ENCODE data around the gene LRRC8D.

The LRRC8D gene

DNA sequence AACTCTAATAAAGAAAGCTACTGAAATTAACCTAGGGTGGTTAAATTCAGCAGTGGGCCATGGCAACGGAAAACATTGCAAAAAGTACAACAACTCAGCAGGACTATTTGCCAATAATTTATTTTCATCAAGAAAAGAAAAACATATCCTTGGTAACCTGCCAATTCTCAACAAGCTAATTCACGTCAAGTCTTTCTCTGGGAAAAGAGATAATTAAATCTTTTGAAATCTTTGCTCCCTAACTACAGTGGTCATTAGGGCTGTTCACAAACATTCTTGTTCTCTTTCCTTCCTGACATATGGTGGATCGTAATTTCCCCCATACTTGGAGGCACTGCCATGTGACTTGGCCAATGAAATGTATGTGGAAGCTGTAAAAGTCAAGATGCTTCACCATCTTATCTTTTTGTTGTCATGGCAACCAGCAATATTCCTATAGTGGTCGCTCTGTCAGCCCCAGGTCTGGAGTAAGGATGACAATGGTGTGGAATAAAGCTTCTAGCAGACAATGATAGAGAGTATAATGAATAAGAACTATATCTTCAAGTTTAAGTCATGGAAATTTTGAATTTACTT lies 144.4 kb downstream of the LRRC8D start:
- H3K27ac ChIP-seq = no peak overlapping the region
- TF ChIP-seq, protein P1, sequence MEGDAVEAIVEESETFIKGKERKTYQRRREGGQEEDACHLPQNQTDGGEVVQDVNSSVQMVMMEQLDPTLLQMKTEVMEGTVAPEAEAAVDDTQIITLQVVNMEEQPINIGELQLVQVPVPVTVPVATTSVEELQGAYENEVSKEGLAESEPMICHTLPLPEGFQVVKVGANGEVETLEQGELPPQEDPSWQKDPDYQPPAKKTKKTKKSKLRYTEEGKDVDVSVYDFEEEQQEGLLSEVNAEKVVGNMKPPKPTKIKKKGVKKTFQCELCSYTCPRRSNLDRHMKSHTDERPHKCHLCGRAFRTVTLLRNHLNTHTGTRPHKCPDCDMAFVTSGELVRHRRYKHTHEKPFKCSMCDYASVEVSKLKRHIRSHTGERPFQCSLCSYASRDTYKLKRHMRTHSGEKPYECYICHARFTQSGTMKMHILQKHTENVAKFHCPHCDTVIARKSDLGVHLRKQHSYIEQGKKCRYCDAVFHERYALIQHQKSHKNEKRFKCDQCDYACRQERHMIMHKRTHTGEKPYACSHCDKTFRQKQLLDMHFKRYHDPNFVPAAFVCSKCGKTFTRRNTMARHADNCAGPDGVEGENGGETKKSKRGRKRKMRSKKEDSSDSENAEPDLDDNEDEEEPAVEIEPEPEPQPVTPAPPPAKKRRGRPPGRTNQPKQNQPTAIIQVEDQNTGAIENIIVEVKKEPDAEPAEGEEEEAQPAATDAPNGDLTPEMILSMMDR (conservative IDR thresholded peaks at IDR 0.05) = no peak

DNA sequence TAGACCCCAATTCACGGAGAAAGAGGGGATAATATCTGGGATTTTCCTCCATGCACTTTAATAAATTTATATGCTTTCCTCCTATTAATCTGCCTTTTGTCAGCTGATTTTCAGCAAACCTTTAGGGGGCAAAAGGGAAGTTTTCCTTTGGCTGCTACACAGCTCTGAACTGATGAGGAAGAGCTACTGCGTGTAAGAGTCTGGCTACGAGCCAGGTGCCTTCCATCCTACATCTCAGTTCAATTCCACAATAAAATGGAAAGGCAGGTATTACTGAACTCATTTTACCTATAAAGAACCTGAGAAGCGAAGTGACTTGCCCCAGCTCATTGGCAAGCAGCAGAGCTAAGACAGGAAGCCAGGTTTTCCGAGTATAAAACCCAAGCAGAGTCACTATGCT lies 145.8 kb downstream of the LRRC8D start:
- TF ChIP-seq, protein P1 (conservative IDR thresholded peaks at IDR 0.05) = no peak
- H3K27ac ChIP-seq = no peak overlapping the region

DNA sequence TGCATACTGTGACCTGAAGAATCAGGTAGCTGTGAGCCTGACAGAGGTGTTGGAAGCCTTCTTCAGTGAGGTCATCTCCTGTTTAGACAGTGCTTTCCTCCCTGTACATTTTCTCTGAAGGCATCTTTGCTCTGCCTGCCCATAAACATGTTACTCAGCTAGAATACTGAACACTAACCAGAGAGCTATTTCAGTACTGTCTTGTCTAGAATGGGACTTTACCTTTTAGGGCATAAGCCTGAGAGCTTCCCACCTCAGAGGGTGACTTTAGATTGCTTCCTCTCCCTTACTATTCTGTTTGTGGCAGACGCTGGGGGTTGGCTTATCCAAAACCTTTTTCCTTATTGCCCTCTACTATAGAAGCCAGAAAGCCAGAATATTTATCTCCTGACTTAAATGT lies 150.8 kb downstream of the LRRC8D start:
- no peak overlapping the region for H3K27ac ChIP-seq
- TF ChIP-seq, protein P1 (conservative IDR thresholded peaks at IDR 0.05) = no peak

DNA sequence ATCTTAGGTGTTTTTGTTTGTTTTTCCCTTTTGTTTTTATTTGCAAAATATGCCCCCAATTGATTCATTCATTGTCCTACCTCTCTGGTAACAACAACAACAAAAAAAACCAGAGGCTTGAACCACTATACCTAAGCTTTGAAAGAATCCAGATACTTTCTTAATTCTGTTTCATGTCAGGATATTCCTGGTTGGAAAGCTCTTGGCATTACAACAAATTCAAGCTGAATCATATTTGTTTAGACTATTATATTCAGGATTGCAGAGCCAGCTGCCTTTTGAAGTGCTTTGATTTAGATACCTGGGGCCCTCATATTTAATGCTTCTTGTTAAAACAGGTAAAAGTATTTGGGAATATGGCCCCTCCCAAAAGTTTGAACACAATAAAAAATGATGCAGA lies 151.2 kb downstream of the LRRC8D start:
- H3K27ac ChIP-seq = no peak overlapping the region
- TF ChIP-seq, protein P1 (conservative IDR thresholded peaks at IDR 0.05) = no peak

DNA sequence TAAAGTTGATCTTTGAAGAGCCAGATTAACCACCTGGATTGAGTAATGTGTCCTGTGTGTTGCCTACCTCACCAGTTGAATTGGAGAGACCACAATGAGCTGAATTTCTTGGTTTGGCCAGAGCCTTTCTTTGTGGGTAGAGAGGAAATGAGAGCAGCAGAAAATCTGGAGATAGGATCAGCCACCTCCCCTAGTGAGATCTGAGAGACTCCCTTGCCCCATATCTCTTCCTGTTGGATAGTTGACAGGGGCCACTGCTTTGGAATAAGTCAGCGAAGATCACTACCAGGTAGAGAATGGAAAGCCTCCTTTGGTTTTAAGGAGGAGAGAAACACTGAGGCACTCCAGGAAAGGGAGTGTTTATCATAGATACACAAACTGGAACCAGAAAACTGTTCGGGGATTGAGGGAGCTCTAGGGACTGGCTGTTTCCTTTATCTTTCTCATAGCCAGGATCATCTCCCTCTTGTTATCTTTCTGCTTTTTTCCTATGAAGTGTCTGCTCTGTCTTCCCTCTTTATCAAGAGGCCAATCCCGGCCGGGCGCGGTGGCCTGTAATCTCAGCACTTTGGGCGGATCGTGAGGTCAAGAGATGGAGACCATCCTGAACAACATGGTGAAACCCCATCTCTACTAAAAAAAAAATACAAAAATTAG lies 152.8 kb downstream of the LRRC8D start:
- H3K27ac ChIP-seq = no peak overlapping the region
- TF ChIP-seq, protein P1 (conservative IDR thresholded peaks at IDR 0.05) = no peak

DNA sequence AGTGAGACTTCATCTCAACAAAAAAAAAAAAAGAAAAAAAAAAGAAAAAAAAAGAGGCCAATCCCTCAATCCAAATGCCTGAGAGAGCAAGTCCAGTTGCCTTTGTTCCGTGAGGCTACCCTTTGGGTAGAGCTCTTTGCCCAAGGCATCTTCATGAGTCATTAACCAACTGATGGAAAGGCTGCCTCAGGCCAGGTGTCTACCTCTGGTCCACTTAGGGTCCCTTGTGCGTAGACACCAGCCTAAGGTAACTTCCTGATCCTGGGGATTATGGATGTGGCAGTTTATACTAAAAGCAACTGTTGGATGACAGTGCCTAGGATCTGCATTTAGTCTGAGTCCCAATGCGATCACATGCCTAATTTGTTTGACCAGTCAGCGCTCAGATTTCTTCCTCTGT lies 153.4 kb downstream of the LRRC8D start:
- TF ChIP-seq, protein P1 (conservative IDR thresholded peaks at IDR 0.05) = no peak
- H3K27ac ChIP-seq = no peak overlapping the region

DNA sequence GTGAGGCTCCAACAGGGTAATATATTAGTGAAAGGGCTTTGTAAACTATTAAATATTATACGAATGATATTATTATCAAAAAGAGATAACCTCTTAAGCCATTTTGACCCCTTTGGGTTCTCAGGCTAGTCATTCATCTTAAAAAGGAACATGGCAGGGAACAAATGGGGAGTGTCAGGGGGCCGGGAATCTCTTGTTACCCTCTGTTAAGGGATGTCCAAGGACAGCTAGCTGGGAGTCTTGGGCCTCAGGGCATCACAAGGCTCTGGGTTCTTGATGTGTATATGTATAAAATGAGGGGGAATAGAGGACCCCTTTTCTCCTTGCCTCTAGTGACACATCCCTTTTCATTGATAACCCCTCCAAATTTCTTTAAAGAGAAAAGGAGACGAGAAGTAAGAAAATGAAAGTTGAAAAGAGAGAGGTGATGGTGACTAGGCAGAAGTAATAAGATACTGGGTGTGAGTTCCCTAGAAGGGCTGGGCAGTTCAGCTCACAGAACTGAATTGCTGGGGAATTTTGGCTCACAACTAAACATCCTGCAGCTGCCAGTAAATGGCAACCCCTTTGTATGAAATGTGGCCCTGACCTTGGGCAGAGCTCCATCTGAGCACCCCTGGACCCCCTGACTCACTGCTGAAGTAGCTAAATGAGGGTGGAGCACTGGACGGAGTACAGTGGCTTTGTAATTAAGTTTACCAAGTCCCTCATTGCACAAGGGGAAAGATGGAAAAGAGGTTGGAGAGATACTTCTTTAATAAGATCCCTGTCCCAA lies 154.1 kb downstream of the LRRC8D start:
- no peak overlapping the region for H3K27ac ChIP-seq
- TF ChIP-seq, protein P1 (conservative IDR thresholded peaks at IDR 0.05) = no peak
